ENCODE measurements around the gene DLGAP3. TPM values are rescaled to one million over a fixed set of nuclear protein-coding genes. Genes with fewer than 3 reads are reported as not detected.

The DLGAP3 gene
- total and polyA plus RNA-seq, 2 of the 13 experiments (the other 11 are each of a cell fraction or from before 2014, with no cell fraction given), result 0.03 to 0.04 TPM

DNA sequence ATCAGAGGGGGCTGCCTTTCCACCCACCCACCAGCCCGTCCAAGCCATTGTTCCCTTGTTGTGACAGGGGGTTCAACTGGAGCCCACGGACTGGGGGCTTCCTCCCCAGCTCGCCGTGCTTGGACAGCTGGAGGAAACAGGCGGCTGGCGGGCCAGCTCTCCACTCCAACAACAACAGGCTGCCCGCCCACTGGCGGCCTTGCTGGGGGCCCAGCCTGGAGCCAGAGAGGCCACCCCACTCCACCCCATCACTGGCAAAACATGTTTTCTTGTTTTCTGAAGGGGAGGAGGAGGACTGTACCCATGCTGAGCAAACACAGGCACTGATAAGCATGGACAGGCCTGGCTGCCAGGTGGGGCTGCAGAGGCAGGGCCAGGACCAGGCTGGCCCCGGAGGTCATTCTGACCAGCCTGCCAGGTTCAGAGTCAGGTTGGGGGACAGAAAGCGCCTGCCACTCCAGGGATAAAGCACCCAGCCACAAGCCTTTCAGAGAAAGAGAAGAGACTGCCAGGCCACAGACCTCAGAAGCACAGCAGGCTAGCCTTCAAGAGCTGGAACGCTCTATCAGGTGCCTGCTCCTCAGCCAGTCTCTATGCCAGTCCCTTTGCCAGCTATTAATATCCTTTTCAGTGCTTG, 103.9 kb downstream of the DLGAP3 start (continued):
- TF ChIP-seq ZNF230 (CRISPR knock-in tag; IDR thresholded peaks at IDR 0.05), result no peak
- no peak for TF ChIP-seq ZNF234 (CRISPR knock-in tag; conservative IDR thresholded peaks at IDR 0.05)
- TF ChIP-seq, protein P1, sequence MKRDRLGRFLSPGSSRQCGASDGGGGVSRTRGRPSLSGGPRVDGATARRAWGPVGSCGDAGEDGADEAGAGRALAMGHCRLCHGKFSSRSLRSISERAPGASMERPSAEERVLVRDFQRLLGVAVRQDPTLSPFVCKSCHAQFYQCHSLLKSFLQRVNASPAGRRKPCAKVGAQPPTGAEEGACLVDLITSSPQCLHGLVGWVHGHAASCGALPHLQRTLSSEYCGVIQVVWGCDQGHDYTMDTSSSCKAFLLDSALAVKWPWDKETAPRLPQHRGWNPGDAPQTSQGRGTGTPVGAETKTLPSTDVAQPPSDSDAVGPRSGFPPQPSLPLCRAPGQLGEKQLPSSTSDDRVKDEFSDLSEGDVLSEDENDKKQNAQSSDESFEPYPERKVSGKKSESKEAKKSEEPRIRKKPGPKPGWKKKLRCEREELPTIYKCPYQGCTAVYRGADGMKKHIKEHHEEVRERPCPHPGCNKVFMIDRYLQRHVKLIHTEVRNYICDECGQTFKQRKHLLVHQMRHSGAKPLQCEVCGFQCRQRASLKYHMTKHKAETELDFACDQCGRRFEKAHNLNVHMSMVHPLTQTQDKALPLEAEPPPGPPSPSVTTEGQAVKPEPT (CRISPR knock-in tag; IDR thresholded peaks at IDR 0.05; ENCODE audit: low read depth), result no peak
- TF ChIP-seq ZBTB46 (CRISPR knock-in tag; IDR thresholded peaks at IDR 0.05; ENCODE audit: borderline replicate concordance), result no peak
- TF ChIP-seq, protein P2, sequence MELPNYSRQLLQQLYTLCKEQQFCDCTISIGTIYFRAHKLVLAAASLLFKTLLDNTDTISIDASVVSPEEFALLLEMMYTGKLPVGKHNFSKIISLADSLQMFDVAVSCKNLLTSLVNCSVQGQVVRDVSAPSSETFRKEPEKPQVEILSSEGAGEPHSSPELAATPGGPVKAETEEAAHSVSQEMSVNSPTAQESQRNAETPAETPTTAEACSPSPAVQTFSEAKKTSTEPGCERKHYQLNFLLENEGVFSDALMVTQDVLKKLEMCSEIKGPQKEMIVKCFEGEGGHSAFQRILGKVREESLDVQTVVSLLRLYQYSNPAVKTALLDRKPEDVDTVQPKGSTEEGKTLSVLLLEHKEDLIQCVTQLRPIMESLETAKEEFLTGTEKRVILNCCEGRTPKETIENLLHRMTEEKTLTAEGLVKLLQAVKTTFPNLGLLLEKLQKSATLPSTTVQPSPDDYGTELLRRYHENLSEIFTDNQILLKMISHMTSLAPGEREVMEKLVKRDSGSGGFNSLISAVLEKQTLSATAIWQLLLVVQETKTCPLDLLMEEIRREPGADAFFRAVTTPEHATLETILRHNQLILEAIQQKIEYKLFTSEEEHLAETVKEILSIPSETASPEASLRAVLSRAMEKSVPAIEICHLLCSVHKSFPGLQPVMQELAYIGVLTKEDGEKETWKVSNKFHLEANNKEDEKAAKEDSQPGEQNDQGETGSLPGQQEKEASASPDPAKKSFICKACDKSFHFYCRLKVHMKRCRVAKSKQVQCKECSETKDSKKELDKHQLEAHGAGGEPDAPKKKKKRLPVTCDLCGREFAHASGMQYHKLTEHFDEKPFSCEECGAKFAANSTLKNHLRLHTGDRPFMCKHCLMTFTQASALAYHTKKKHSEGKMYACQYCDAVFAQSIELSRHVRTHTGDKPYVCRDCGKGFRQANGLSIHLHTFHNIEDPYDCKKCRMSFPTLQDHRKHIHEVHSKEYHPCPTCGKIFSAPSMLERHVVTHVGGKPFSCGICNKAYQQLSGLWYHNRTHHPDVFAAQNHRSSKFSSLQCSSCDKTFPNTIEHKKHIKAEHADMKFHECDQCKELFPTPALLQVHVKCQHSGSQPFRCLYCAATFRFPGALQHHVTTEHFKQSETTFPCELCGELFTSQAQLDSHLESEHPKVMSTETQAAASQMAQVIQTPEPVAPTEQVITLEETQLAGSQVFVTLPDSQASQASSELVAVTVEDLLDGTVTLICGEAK (IDR thresholded peaks at IDR 0.05), result no peak
- TF ChIP-seq, protein P2 (CRISPR knock-in tag; IDR thresholded peaks at IDR 0.05), result no peak
- peak; percentile 36; the same call in 1 of the 2 replicates for TF ChIP-seq ZSCAN21 (CRISPR knock-in tag; IDR thresholded peaks at IDR 0.05; ENCODE audit: borderline replicate concordance)
- TF ChIP-seq ZNF800 (CRISPR knock-in tag; IDR thresholded peaks at IDR 0.05), result no peak
- TF ChIP-seq NONO (IDR thresholded peaks at IDR 0.05), result no peak
- TF ChIP-seq NONO (CRISPR knock-in tag; conservative IDR thresholded peaks at IDR 0.05), result peak; percentile 68; the same call in 1 of the 2 replicates
- no peak for TF ChIP-seq SCMH1 (CRISPR knock-in tag; IDR thresholded peaks at IDR 0.05; ENCODE audit: borderline replicate concordance)
- no peak for TF ChIP-seq POLR2AphosphoS5 (IDR thresholded peaks at IDR 0.05; ENCODE audit: low read depth, low read length)
- TF ChIP-seq PHB2 (IDR thresholded peaks at IDR 0.05; ENCODE audit: partially characterized antibody), result no peak

Data from HepG2 (cell line).